ENCODE data around the gene EIF3D.

The EIF3D gene

GRCh38 chr22:36507518-36508010 is 21.4 kb downstream of the EIF3D start:
- DNase-seq (ENCODE audit: low read depth): no peak

GRCh38 chr22:36506637-36507517 is 22.1 kb downstream of the EIF3D start, which contains the start of gene FOXRED2:
FOXRED2 (minus strand) TSS chr22:36507040; CDS start chr22:36506422, 618 bp downstream.
- peak; percentile 53 for DNase-seq (ENCODE audit: low read depth)

DNA sequence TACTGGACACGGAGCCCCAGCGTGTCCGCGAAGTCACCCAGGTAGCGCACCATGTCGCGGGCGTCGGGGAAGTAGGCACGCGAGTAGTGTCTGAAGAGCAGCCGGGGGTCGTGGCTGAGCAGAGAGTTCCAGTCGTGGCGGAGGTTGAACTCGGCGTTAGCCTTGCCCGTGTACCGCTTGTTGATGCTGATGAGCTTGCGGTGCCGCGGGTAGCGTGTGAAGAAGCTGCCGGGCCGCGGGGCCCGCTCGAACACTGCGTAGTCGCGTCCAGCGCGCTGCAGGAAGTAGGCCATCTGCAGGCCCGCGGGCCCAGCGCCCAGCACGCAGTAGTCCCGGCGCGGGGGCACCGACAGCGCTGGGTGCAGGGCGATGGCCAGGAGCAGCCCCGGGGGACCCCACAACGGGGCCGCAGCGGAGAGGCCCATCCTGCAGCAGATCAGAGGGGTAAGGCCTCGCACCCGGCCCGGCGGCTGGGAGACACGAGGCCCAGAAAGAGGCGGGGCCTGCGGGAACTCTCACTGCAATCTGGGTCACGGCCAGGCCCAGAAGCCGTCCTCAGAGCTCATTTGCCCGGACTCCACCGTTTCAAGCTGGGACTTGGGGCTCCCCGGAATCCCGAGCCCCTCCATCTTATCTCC is 22.8 kb downstream of the EIF3D start:
- no peak for DNase-seq (ENCODE audit: low read depth)

GRCh38 chr22:36497910-36498665 is 30.9 kb downstream of the EIF3D start:
- DNase-seq (ENCODE audit: low read depth): no peak

DNA sequence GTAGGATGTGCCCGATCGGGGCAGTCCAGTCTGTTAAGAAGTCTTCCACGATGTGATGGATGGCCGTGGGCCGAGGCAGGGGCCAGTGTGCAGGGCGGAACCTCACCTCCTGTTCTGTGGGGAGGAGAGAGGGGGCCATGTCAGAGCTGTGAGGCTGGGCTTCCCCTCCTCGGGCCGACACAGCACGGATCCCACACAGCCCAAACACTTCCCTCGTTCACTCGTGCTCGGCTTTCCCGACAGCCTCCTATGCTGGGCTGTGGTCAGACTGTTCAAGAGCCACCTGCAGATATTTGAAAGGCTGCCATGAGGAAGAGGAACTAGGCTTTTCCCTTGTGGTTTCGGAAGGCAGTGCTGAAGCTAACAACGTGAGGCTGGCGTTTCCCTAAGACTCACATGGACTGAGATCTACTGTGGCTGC is 35.3 kb downstream of the EIF3D start:
- no peak for DNase-seq (ENCODE audit: low read depth)

GRCh38 chr22:36492109-36492508 is 36.9 kb downstream of the EIF3D start:
- DNase-seq (ENCODE audit: low read depth): no peak

- DNase-seq (ENCODE audit: low read depth): no peak
These were observed 37.8 kb downstream of the EIF3D start for GRCh38 chr22:36491155-36491554.

GRCh38 chr22:36486619-36487384 is 42.2 kb downstream of the EIF3D start:
- no peak for DNase-seq (ENCODE audit: low read depth)

DNA sequence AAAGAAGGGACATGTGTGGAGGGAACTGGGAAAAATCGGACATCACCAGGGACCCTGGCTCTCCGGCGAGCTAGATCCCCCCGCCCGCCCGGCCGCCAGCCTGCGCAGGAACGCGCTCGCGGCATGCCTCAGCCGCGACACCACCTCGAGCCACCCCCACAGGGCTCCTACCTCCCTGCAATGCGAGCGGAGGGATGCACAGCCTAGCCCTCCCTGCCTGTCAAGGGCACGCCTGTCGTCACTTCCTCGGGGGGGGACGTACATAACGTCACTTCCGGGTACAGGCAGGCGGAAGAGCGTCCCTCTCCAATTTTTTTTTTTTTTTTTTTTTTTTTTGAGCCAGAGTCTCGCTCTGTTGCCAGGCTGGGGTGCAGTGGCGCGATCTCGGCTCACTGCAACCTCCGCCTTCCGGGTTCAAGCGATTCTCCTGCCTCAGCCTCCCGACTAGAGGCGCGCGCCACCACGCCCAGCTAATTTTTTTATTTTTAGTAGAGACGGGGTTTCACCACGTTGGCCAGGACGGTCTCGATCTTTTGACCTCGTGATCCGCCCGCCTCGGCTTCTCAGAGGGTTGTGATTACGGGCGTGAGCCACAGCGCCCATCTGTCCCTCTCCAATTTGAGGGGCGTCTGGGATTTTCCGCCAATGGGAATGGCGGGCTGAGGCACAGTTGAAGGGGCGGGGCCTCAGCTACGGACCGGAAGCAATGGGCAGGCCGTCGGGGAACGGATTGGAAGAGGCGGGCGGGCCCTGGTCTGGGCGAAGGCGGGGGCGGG is 47.4 kb downstream of the EIF3D start, which contains the start of gene TXN2:
TSS of gene TXN2 (minus strand) at position 248 of the 776 bp plus-strand sequence. CDS start 803 bp downstream, outside the sequence.
- peak; percentile 86 for DNase-seq (ENCODE audit: low read depth)

DNA sequence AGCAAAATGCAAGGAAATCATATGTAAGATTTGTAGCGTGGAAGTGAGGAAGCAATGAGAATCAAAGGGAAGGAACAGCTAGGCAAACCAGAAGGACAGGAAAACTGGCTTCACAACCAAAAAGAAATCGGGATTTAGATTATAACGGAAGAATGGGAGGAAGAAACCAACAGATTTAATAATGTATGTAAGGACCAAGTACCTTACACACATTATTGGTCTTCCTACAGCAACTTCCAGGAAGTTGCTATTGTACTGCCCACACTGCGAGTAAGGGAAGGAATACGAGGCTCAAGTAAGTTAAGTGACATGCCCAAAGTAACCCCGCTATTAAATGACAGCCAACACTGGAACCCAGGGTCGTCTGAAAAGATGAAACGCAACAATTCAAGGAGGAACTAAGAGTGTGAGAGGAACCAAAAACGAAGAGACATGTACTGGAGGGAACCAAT is 48.0 kb downstream of the EIF3D start:
- peak; percentile 58 for DNase-seq (ENCODE audit: low read depth)

- DNase-seq (ENCODE audit: low read depth): no peak
These were observed 50.0 kb downstream of the EIF3D start for GRCh38 chr22:36478966-36479365.

DNA sequence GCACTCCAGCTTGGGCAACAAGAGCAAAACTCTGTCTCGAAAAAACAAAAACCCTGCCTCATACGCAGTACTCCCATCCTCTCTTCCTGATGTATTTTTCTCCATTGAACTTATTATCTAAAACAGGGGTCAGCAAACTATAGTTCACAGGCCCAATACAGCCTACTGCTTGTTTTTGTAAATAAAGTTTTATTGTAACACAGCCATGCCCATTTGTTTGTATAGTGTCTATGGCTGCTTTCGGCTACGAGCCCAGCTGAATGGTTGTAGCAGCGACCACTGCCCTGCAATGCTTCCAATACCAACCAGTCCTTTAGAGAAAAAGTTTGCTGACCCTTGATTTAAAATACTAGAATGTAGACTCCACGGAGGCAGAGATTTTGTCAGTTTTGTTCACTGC is 53.6 kb downstream of the EIF3D start:
- DNase-seq (ENCODE audit: low read depth): no peak

- DNase-seq (ENCODE audit: low read depth): no peak
These were observed 56.3 kb downstream of the EIF3D start for GRCh38 chr22:36472689-36473088.

DNA sequence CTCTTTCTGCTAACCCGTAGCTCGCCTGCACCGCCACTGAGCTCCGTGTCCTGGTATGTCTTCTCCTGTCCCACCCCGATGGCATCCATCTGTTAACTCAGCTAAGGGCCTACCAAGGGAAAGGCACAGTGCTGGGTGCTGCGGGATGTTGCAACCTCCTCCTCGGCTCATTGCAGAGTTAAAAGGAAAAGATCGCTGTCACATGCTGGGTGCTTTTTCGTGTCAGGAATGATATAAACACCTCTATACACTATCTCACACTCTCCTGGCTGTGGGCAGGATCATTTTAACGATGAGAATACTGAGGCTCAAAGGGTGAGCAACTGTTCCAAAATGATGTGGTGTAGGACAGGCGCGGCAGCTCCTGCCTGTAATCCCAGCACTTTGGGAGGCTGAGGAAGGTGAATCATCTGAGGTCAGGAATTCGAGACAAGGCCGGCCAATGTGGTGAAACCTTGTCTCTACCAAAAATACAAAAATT is 57.6 kb downstream of the EIF3D start:
- no peak for DNase-seq (ENCODE audit: low read depth)

GRCh38 chr22:36470994-36471331 is 58.0 kb downstream of the EIF3D start:
- no peak for DNase-seq (ENCODE audit: low read depth)

- DNase-seq (ENCODE audit: low read depth): peak; percentile 64
These were observed 58.6 kb downstream of the EIF3D start for GRCh38 chr22:36470162-36470993.

GRCh38 chr22:36469094-36469710 is 59.8 kb downstream of the EIF3D start:
- no peak for DNase-seq (ENCODE audit: low read depth)

GRCh38 chr22:36467946-36468345 is 61.0 kb downstream of the EIF3D start:
- peak; percentile 86 for DNase-seq (ENCODE audit: low read depth)
